Liver (tissue), 9 donors: ENCODE measurements around the gene NDUFS1. TPM values are rescaled to one million over a fixed set of nuclear protein-coding genes. Genes with fewer than 3 reads are reported as not detected.

Source experiments
- DNase-seq: peaks from one replicate; pipeline ENCODE4 v3.0.0-alpha.2; 2017; ENCODE audit warnings: low spot score
- H3K27ac ChIP-seq, 2 donors: one replicate each; pipeline ENCODE4 v1.7.0; 2013; ENCODE audit warnings: inconsistent platforms in 2 of 2, low read length in 2 of 2, control low read depth in 1 of 2, low read depth in 1 of 2, mild to moderate bottlenecking in 1 of 2
- H3K27me3 ChIP-seq, 4 donors: one replicate each; pipeline versions ENCODE4 v1.6.1 to v1.7.0; 2013; ENCODE audit warnings: low read length in 3 of 4, inconsistent platforms in 1 of 4, mild to moderate bottlenecking in 1 of 4, moderate library complexity in 1 of 4; ENCODE audit not compliant: control insufficient read depth in 4 of 4, insufficient read depth in 4 of 4
- H3K36me3 ChIP-seq, 4 donors: one replicate each; pipeline versions ENCODE4 v1.6.1 to v1.7.0; 2013; ENCODE audit warnings: low read length in 3 of 4, mild to moderate bottlenecking in 3 of 4, low read depth in 1 of 4, moderate library complexity in 1 of 4; ENCODE audit not compliant: control insufficient read depth in 4 of 4, insufficient read depth in 3 of 4
- H3K4me1 ChIP-seq, 4 donors: one replicate each; pipeline versions ENCODE4 v1.6.1 to v1.7.0; 2013; ENCODE audit warnings: low read length in 3 of 4, mild to moderate bottlenecking in 3 of 4, moderate library complexity in 1 of 4; ENCODE audit not compliant: control insufficient read depth in 4 of 4, insufficient read depth in 4 of 4
- H3K4me3 ChIP-seq, 3 donors: one replicate each; pipeline versions ENCODE4 v1.6.1 to v1.7.0; 2013; ENCODE audit warnings: low read length in 3 of 3, control low read depth in 1 of 3, low read depth in 1 of 3, mild to moderate bottlenecking in 1 of 3
- H3K9ac ChIP-seq, 2 donors: one replicate each; pipeline ENCODE4 v1.7.0; 2013; ENCODE audit warnings: low read length in 2 of 2, mild to moderate bottlenecking in 2 of 2, moderate library complexity in 2 of 2, control low read depth in 1 of 2, low read depth in 1 of 2
- H3K9me3 ChIP-seq, 4 donors: one replicate each; pipeline versions ENCODE4 v1.6.1 to v1.7.0; 2013; ENCODE audit warnings: low read length in 3 of 4; ENCODE audit not compliant: control insufficient read depth in 4 of 4
- ATF3 ChIP-seq: IDR thresholded peaks from 2 replicates; pipeline ENCODE4 v1.6.1; 2016; ENCODE audit warnings: antibody characterized with exemption
- EGR1 ChIP-seq, 2 donors: IDR thresholded peaks; 2 replicates each; pipeline ENCODE4 v1.6.1; 2016 to 2018; ENCODE audit warnings: antibody characterized with exemption in 2 of 2, low read depth in 2 of 2
- FOXA1 ChIP-seq: IDR thresholded peaks from 2 replicates; pipeline ENCODE4 v1.6.1; 2016; ENCODE audit warnings: antibody characterized with exemption
- FOXA2 ChIP-seq: IDR thresholded peaks from 2 replicates; pipeline ENCODE4 v1.6.1; 2016; ENCODE audit warnings: antibody characterized with exemption
- GABPA ChIP-seq, 2 donors: IDR thresholded peaks in 1 of 2; conservative IDR thresholded peaks in 1 of 2; 2 replicates each; pipeline ENCODE4 v1.6.1; 2016; ENCODE audit warnings: antibody characterized with exemption in 2 of 2, mild to moderate bottlenecking in 1 of 2, moderate library complexity in 1 of 2
- HNF4A ChIP-seq, 2 donors: conservative IDR thresholded peaks; 2 replicates each; pipeline ENCODE4 v1.6.1; 2016; ENCODE audit warnings: antibody characterized with exemption in 2 of 2, mild to moderate bottlenecking in 2 of 2
- HNF4G ChIP-seq: IDR thresholded peaks from 2 replicates; pipeline ENCODE4 v1.6.1; 2016; ENCODE audit warnings: antibody characterized with exemption
- JUND ChIP-seq, 2 donors: IDR thresholded peaks; 2 replicates each; pipeline ENCODE4 v1.6.1; 2016; ENCODE audit warnings: antibody characterized with exemption in 2 of 2
- MAX ChIP-seq: IDR thresholded peaks from 2 replicates; pipeline ENCODE4 v1.6.1; 2016; ENCODE audit warnings: antibody characterized with exemption
- NR2F2 ChIP-seq: IDR thresholded peaks from 2 replicates; pipeline ENCODE4 v1.6.1; 2016; ENCODE audit warnings: antibody characterized with exemption
- RAD21 ChIP-seq, 2 donors: IDR thresholded peaks; 2 replicates each; pipeline ENCODE4 v1.6.1; 2016; ENCODE audit warnings: antibody characterized with exemption in 2 of 2, mild to moderate bottlenecking in 2 of 2
- RXRA ChIP-seq, 2 donors: IDR thresholded peaks; 2 replicates each; pipeline ENCODE4 v1.6.1; 2017 to 2018; ENCODE audit warnings: antibody characterized with exemption in 2 of 2, mild to moderate bottlenecking in 1 of 2
- SP1 ChIP-seq: IDR thresholded peaks from 2 replicates; pipeline ENCODE4 v1.6.1; 2018; ENCODE audit warnings: antibody characterized with exemption, mild to moderate bottlenecking
- TAF1 ChIP-seq: conservative IDR thresholded peaks from 2 replicates; pipeline ENCODE4 v1.6.1; 2016; ENCODE audit warnings: antibody characterized with exemption, mild to moderate bottlenecking
- YY1 ChIP-seq: IDR thresholded peaks from 2 replicates; pipeline ENCODE4 v1.6.1; 2016; ENCODE audit warnings: antibody characterized with exemption, mild to moderate bottlenecking
- ZBTB33 ChIP-seq: IDR thresholded peaks from 2 replicates; pipeline ENCODE4 v1.6.1; 2016; ENCODE audit warnings: antibody characterized with exemption
- WGBS: extraction: QIAGEN DNeasy Blood & Tissue Kit; methylation state at CpG from one replicate; pipeline ENCODE4 v1.1.7; 2013; 5-methylcytosine and 5-hydroxymethylcytosine counted together
- polyA plus RNA-seq, 2 donors: library from polyadenylated mRNA; stranded (reverse) in 1 of 2; unstranded in 1 of 2; fragments of 200-250 nt in 1 of 2; fragments of >200 nt in 1 of 2; fragmentation: Nextera tagmentation in 1 of 2; extraction: Ambion mirVana in 1 of 2; gene quantifications; one replicate each; pipeline versions ENCODE4 v1.2.1 to v1.2.3, GENCODE V29; 2013 to 2015
- total RNA-seq, 2 donors: library from RNA; depleted of rRNA; stranded (reverse); fragments of >200 nt; gene quantifications; one replicate each; pipeline ENCODE4 v1.2.3, GENCODE V29; 2014
- TF ChIP-seq, protein P1 (sequence below): fragments of 150-350 bp; IDR thresholded peaks from 2 replicates; pipeline ENCODE4 v1.5.1; 2017; ENCODE audit warnings: improper control_type of control experiment, low read depth, low read length; ENCODE audit not compliant: missing input control
- TF ChIP-seq, protein P2 (sequence below): IDR thresholded peaks from 2 replicates; pipeline ENCODE4 v1.6.1; 2016; ENCODE audit warnings: antibody characterized with exemption, mild to moderate bottlenecking
- donor health status: healthy.
- donor health status: healthy.
- donor health status: healthy.
- donor health status: healthy.
- donor health status: healthy.

The NDUFS1 gene
- total and polyA plus RNA-seq, 4 donors: 39.7 to 167 (median 83.2) TPM

GRCh38 chr2:206098471-206098870 lies 60.8 kb downstream of the NDUFS1 start:
- Histone ChIP-seq H3K36me3 (no peaks in the 10 kb centered on the region), H3K4me1 (no peaks in the 10 kb centered on the region), H3K9ac (no peak overlapping the region), H3K27me3 (no peaks in the 10 kb centered on the region), H3K4me3 (no peak overlapping the region), H3K9me3 (no peaks in the 10 kb centered on the region), H3K27ac (no peak overlapping the region)
- no peak for DNase-seq
- WGBS: 97% methylated on average over 9 of the region's 9 CpGs
- TF ChIP-seq HNF4G (no peak), YY1 (no peak), FOXA2 (no peak), HNF4A (conservative IDR thresholded peaks at IDR 0.05) (no peak), GABPA (IDR thresholded peaks at IDR 0.05 in 1 of 2, conservative IDR thresholded peaks at IDR 0.05 in 1 of 2) (no peak), RAD21 (IDR thresholded peaks at IDR 0.05) (no peak), MAX (no peak), TAF1 (no peak), RXRA (IDR thresholded peaks at IDR 0.05) (no peak), JUND (IDR thresholded peaks at IDR 0.05) (no peak), FOXA1 (no peak), NR2F2 (no peak), ATF3 (no peak), ZBTB33 (no peak), SP1 (no peak), EGR1 (IDR thresholded peaks at IDR 0.05; ENCODE audit: low read depth in 2 of 2) (no peak)
- TF ChIP-seq, protein P1, sequence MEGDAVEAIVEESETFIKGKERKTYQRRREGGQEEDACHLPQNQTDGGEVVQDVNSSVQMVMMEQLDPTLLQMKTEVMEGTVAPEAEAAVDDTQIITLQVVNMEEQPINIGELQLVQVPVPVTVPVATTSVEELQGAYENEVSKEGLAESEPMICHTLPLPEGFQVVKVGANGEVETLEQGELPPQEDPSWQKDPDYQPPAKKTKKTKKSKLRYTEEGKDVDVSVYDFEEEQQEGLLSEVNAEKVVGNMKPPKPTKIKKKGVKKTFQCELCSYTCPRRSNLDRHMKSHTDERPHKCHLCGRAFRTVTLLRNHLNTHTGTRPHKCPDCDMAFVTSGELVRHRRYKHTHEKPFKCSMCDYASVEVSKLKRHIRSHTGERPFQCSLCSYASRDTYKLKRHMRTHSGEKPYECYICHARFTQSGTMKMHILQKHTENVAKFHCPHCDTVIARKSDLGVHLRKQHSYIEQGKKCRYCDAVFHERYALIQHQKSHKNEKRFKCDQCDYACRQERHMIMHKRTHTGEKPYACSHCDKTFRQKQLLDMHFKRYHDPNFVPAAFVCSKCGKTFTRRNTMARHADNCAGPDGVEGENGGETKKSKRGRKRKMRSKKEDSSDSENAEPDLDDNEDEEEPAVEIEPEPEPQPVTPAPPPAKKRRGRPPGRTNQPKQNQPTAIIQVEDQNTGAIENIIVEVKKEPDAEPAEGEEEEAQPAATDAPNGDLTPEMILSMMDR: no peak
- TF ChIP-seq, protein P2, sequence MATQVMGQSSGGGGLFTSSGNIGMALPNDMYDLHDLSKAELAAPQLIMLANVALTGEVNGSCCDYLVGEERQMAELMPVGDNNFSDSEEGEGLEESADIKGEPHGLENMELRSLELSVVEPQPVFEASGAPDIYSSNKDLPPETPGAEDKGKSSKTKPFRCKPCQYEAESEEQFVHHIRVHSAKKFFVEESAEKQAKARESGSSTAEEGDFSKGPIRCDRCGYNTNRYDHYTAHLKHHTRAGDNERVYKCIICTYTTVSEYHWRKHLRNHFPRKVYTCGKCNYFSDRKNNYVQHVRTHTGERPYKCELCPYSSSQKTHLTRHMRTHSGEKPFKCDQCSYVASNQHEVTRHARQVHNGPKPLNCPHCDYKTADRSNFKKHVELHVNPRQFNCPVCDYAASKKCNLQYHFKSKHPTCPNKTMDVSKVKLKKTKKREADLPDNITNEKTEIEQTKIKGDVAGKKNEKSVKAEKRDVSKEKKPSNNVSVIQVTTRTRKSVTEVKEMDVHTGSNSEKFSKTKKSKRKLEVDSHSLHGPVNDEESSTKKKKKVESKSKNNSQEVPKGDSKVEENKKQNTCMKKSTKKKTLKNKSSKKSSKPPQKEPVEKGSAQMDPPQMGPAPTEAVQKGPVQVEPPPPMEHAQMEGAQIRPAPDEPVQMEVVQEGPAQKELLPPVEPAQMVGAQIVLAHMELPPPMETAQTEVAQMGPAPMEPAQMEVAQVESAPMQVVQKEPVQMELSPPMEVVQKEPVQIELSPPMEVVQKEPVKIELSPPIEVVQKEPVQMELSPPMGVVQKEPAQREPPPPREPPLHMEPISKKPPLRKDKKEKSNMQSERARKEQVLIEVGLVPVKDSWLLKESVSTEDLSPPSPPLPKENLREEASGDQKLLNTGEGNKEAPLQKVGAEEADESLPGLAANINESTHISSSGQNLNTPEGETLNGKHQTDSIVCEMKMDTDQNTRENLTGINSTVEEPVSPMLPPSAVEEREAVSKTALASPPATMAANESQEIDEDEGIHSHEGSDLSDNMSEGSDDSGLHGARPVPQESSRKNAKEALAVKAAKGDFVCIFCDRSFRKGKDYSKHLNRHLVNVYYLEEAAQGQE: no peak
